Keratinocyte (primary cell): ENCODE data around the gene LARGE1. TPM values are rescaled to one million over a fixed set of nuclear protein-coding genes. Genes with fewer than 3 reads are reported as not detected.

Source experiments
- DNase-seq: peaks from one replicate; pipeline ENCODE4 v3.0.0-alpha.2; 2011; ENCODE audit warnings: low read depth, missing footprints, low spot score
- FAIRE-seq: peaks from 2 replicates; lab custom pipeline; 2011; peaks lifted over from hg19 to GRCh38; lab: Jason Lieb, UNC
- H2AFZ ChIP-seq: 2 replicates; pipeline ENCODE4 v1.6.0; 2012; ENCODE audit warnings: low read length, control low read depth, inconsistent platforms; ENCODE audit not compliant: control insufficient read depth
- H3K27ac ChIP-seq: 2 replicates; pipeline ENCODE4 v1.5.1; 2011; ENCODE audit warnings: low read length; ENCODE audit not compliant: control insufficient read depth, insufficient read depth
- H3K27me3 ChIP-seq: 3 replicates; pipeline ENCODE4 v1.6.0; 2011; ENCODE audit warnings: low read length; ENCODE audit not compliant: control insufficient read depth, insufficient read depth; ENCODE audit errors: extremely low read depth
- H3K36me3 ChIP-seq, 2 experiments: 2 replicates in 1 of 2; 3 replicates in 1 of 2; pipeline ENCODE4 v1.5.1; 2011; ENCODE audit warnings: low read length in 2 of 2, mild to moderate bottlenecking in 1 of 2; ENCODE audit not compliant: control insufficient read depth in 2 of 2, insufficient read depth in 2 of 2; ENCODE audit errors: extremely low read depth in 1 of 2
- H3K4me1 ChIP-seq: 3 replicates; pipeline ENCODE4 v1.5.1; 2011; ENCODE audit warnings: low read length; ENCODE audit not compliant: control insufficient read depth, insufficient read depth; ENCODE audit errors: extremely low read depth
- H3K4me2 ChIP-seq: 3 replicates; pipeline ENCODE4 v1.6.0; 2011; ENCODE audit warnings: low read depth, low read length; ENCODE audit not compliant: control insufficient read depth, insufficient read depth; ENCODE audit errors: extremely low read depth
- H3K4me3 ChIP-seq, 3 experiments: fragments of 200-600 bp in 1 of 3; sonication (generic) in 1 of 3; 2 replicates in 2 of 3; 3 replicates in 1 of 3; pipeline ENCODE4 v1.5.1; 2011 to 2016; ENCODE audit warnings: low read length in 3 of 3, mild to moderate bottlenecking in 3 of 3, control low read depth in 2 of 3, inconsistent platforms in 1 of 3, low read depth in 1 of 3, mixed read lengths in 1 of 3, mixed run types in 1 of 3, moderate library complexity in 1 of 3; ENCODE audit not compliant: control insufficient read depth in 2 of 3, insufficient read depth in 2 of 3; ENCODE audit errors: extremely low read depth in 1 of 3
- H3K79me2 ChIP-seq: 2 replicates; pipeline ENCODE4 v1.6.0; 2012; ENCODE audit warnings: low read length; ENCODE audit not compliant: control insufficient read depth, insufficient read depth
- H3K9ac ChIP-seq: 3 replicates; pipeline ENCODE4 v1.6.0; 2011; ENCODE audit warnings: low read length; ENCODE audit not compliant: control insufficient read depth, insufficient read depth; ENCODE audit errors: extremely low read depth
- H3K9me1 ChIP-seq: 3 replicates; pipeline ENCODE4 v1.6.0; 2011; ENCODE audit warnings: low read length; ENCODE audit not compliant: control insufficient read depth, insufficient read depth; ENCODE audit errors: extremely low read depth
- H3K9me3 ChIP-seq: 2 replicates; pipeline ENCODE4 v1.5.1; 2012; ENCODE audit warnings: low read depth, low read length; ENCODE audit not compliant: control insufficient read depth
- H4K20me1 ChIP-seq: 3 replicates; pipeline ENCODE4 v1.6.0; 2011; ENCODE audit warnings: low read length; ENCODE audit not compliant: control insufficient read depth, insufficient read depth; ENCODE audit errors: extremely low read depth
- CTCF ChIP-seq, 3 experiments: IDR thresholded peaks in 1 of 3; conservative IDR thresholded peaks in 1 of 3; optimal IDR thresholded peaks in 1 of 3; 2 replicates in 2 of 3; 3 replicates in 1 of 3; pipeline versions ENCODE3 to v1.5.1; 2011; ENCODE audit warnings: low read length in 3 of 3, mild to moderate bottlenecking in 3 of 3, moderate library complexity in 2 of 3, control low read depth in 1 of 3, inconsistent platforms in 1 of 3; ENCODE audit not compliant: insufficient read depth in 2 of 3; ENCODE audit errors: extremely low read depth in 1 of 3
- EZH2 ChIP-seq: IDR thresholded peaks from one replicate; pipeline ENCODE4 v1.6.1; 2012; ENCODE audit warnings: inconsistent platforms, mild to moderate bottlenecking, low read length, moderate library complexity
- dilution Hi-C: fragments of 300-500 bp; cut with MboI; formaldehyde crosslinking; loops from one replicate; pipeline ENCODE4 v1.7.0; 2020; ENCODE audit warnings: low sequenced_read_pairs; ENCODE audit not compliant: extremely low pct_ligation_motif_present
- polyA plus RNA-seq, 5 experiments: library from polyadenylated mRNA; depleted of rRNA in 3 of 5; stranded (reverse) in 3 of 5; stranded (forward) in 1 of 5; unstranded in 1 of 5; fragments of >200 nt; gene quantifications; 1 replicate in 1 of 5; 2 replicates in 3 of 5; 3 replicates in 1 of 5; pipeline versions ENCODE4 v1.2.1 to v1.2.3, GENCODE V29; 2011 to 2012; ENCODE audit warnings: missing spikeins in 2 of 5, low read depth in 1 of 5, low replicate concordance in 1 of 5

Gene LARGE1
- polyA plus RNA-seq, 1 donor (not counting 4 experiments of a cell fraction or from before 2014, with no cell fraction given): 4.5 TPM

GRCh38 chr22:33831651-33832050 is 88.6 kb downstream of the LARGE1 start:
- H3K27ac ChIP-seq: no peak overlapping the region
- DNase-seq (no peak), FAIRE-seq (no peak)
- no peaks in the 10 kb centered on the region for H3K79me2 ChIP-seq
- no peak overlapping the region for H3K9ac ChIP-seq
- no peak overlapping the region for H3K4me2 ChIP-seq
- H3K9me1 ChIP-seq: no peaks in the 10 kb centered on the region
- no peak overlapping the region for H2AFZ ChIP-seq
- H3K36me3 ChIP-seq: no peaks in the 10 kb centered on the region
- dilution Hi-C loops: no loop called here
- no peaks in the 10 kb centered on the region for H4K20me1 ChIP-seq
- no peaks in the 10 kb centered on the region for H3K27me3 ChIP-seq
- no peak overlapping the region for H3K4me3 ChIP-seq
- no peaks in the 10 kb centered on the region for H3K9me3 ChIP-seq
- TF ChIP-seq EZH2 (no peak), CTCF (optimal IDR thresholded peaks at IDR 0.05 in 1 of 3, IDR thresholded peaks at IDR 0.05 in 1 of 3, conservative IDR thresholded peaks at IDR 0.05 in 1 of 3; ENCODE audit: extremely low read depth in 1 of 3, insufficient read depth in 2 of 3, low read length in 3 of 3) (no peak)
- no peaks in the 10 kb centered on the region for H3K4me1 ChIP-seq

GRCh38 chr22:33831207-33831606 is 89.1 kb downstream of the LARGE1 start:
- H3K4me3 ChIP-seq: no peak overlapping the region
- H3K4me1 ChIP-seq: no peaks in the 10 kb centered on the region
- dilution Hi-C loops: no loop called here
- H3K27me3 ChIP-seq: no peaks in the 10 kb centered on the region
- H2AFZ ChIP-seq: no peak overlapping the region
- no peaks in the 10 kb centered on the region for H3K36me3 ChIP-seq
- H3K9ac ChIP-seq: no peak overlapping the region
- no peaks in the 10 kb centered on the region for H3K9me1 ChIP-seq
- TF ChIP-seq CTCF (optimal IDR thresholded peaks at IDR 0.05 in 1 of 3, IDR thresholded peaks at IDR 0.05 in 1 of 3, conservative IDR thresholded peaks at IDR 0.05 in 1 of 3; ENCODE audit: extremely low read depth in 1 of 3, insufficient read depth in 2 of 3, low read length in 3 of 3): no peak
- no peak for TF ChIP-seq EZH2
- no peaks in the 10 kb centered on the region for H3K79me2 ChIP-seq
- no peak overlapping the region for H3K4me2 ChIP-seq
- DNase-seq (no peak), FAIRE-seq (no peak)
- H3K27ac ChIP-seq: no peak overlapping the region
- no peaks in the 10 kb centered on the region for H3K9me3 ChIP-seq
- no peaks in the 10 kb centered on the region for H4K20me1 ChIP-seq
